A673 (cell line): ENCODE measurements around the gene DPH7. TPM values are rescaled to one million over a fixed set of nuclear protein-coding genes. Genes with fewer than 3 reads are reported as not detected.
"Not testable (repeated sequence)": the region's sequence is repeated elsewhere in the genome, so short reads cannot be mapped to it uniquely, and the experiment has no call there.

Source experiments
- BruUV-seq: library from RNA; stranded (reverse); fragments of 400-500 nt; replicated peaks from 2 replicates; lab custom pipeline; 2021; lab: Mats Ljungman, UMichigan
- CTCF ChIA-PET: fragments of 300-600 bp; sonication (Branson Sonifier 250); formaldehyde crosslinking; loops from one replicate; lab custom pipeline; 2022; ENCODE audit warnings: antibody characterized with exemption; lab: Charles Lee
- POLR2A ChIA-PET: fragments of 300-600 bp; sonication (Branson Sonifier 250); formaldehyde crosslinking; loops from one replicate; lab custom pipeline; 2022; ENCODE audit warnings: antibody characterized with exemption; ENCODE audit not compliant: low non-redundant PET; lab: Charles Lee
- DNase-seq: peaks from one replicate; pipeline ENCODE4 v3.0.0-alpha.2; 2015; ENCODE audit warnings: low spot score
- H3K27ac ChIP-seq: fragments of 200-600 bp; sonication (generic); 2 replicates; pipeline ENCODE4 v1.5.1; 2016; ENCODE audit warnings: mixed run types, low read depth, mild to moderate bottlenecking, mixed read lengths, antibody characterized with exemption, low read length; ENCODE audit not compliant: poor library complexity, severe bottlenecking
- H3K27me3 ChIP-seq: fragments of 200-600 bp; sonication (generic); replicated peaks from 2 replicates; pipeline ENCODE4 v1.6.1; 2017; ENCODE audit warnings: mixed run types, low read depth, mild to moderate bottlenecking, mixed read lengths, antibody characterized with exemption, low read length; ENCODE audit not compliant: insufficient read depth, poor library complexity
- H3K36me3 ChIP-seq: fragments of 200-600 bp; sonication (generic); 2 replicates; pipeline ENCODE4 v1.6.1; 2016; ENCODE audit warnings: mixed run types, mild to moderate bottlenecking, mixed read lengths, antibody characterized with exemption, low read length; ENCODE audit not compliant: insufficient read depth, poor library complexity, severe bottlenecking
- H3K4me1 ChIP-seq: fragments of 200-600 bp; sonication (generic); 2 replicates; pipeline ENCODE4 v1.6.1; 2017; ENCODE audit warnings: mixed run types, mild to moderate bottlenecking, mixed read lengths, antibody characterized with exemption, low read length; ENCODE audit not compliant: insufficient read depth, poor library complexity, severe bottlenecking
- H3K4me3 ChIP-seq: fragments of 200-600 bp; sonication (generic); 2 replicates; pipeline ENCODE4 v1.5.1; 2016; ENCODE audit warnings: low read depth, mixed run types, mild to moderate bottlenecking, mixed read lengths, low read length; ENCODE audit not compliant: poor library complexity, severe bottlenecking
- H3K9me3 ChIP-seq: fragments of 200-600 bp; sonication (generic); 2 replicates; pipeline ENCODE4 v1.6.1; 2016; ENCODE audit warnings: mixed run types, low read depth, mild to moderate bottlenecking, mixed read lengths, antibody characterized with exemption, low read length; ENCODE audit not compliant: poor library complexity, severe bottlenecking
- EZH2 ChIP-seq: fragments of 200-600 bp; sonication (generic); IDR thresholded peaks from 2 replicates; pipeline ENCODE4 v1.6.1; 2017; ENCODE audit warnings: borderline replicate concordance, low read depth, mild to moderate bottlenecking, mixed read lengths, antibody characterized with exemption, low read length; ENCODE audit not compliant: poor library complexity, severe bottlenecking
- intact Hi-C: fragments of 100-400 bp; cut with micrococcal nuclease; formaldehyde crosslinking; loops from one replicate; pipeline ENCODE4 v1.10.0; 2022; ENCODE audit not compliant: unreplicated experiment
- total RNA-seq: library from RNA; stranded (reverse); gene quantifications from 2 replicates; pipeline ENCODE4 v1.2.3, GENCODE V29; 2021
- TF ChIP-seq, protein P1 (sequence below): fragments of 300-800, 200-600 bp; sonication (generic); conservative IDR thresholded peaks from 2 replicates; pipeline ENCODE4 v1.5.1; 2017; ENCODE audit warnings: low read depth, mild to moderate bottlenecking, antibody characterized with exemption, low read length, moderate library complexity, mixed read lengths

The DPH7 gene
- total RNA-seq, 1 experiment from 2014 or later = 56.9 TPM

DNA sequence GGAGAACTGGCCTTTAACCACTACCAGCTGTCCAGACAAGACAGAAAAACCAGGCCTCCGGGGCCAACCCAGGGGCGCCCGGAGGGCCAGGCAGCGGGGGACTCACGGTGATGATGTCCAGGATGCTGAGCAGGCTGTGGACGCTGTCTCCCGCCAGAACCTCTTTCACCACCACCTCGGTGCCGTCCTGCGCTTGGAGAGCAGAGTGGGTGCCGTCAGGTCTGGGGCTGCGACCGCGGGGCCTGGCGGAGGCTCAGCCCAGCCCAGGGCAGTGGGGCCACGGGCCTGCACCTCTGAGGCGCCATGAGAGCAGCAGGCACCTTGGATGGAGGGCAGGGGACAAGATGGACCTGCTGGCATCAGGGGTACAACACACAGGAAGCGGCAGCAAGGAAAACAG, 38.2 kb downstream of the DPH7 start:
- H3K36me3 ChIP-seq = no peaks in the 10 kb centered on the region
- DNase-seq = no peak
- intact Hi-C loops = no loop called here
- no TSS peak for BruUV-seq
- H3K9me3 ChIP-seq = no peaks in the 10 kb centered on the region
- H3K4me3 ChIP-seq = no peak overlapping the region
- POLR2A ChIA-PET = no interaction called here
- no peaks in the 10 kb centered on the region for H3K27me3 ChIP-seq
- no peak for TF ChIP-seq EZH2
- TF ChIP-seq, protein P1, sequence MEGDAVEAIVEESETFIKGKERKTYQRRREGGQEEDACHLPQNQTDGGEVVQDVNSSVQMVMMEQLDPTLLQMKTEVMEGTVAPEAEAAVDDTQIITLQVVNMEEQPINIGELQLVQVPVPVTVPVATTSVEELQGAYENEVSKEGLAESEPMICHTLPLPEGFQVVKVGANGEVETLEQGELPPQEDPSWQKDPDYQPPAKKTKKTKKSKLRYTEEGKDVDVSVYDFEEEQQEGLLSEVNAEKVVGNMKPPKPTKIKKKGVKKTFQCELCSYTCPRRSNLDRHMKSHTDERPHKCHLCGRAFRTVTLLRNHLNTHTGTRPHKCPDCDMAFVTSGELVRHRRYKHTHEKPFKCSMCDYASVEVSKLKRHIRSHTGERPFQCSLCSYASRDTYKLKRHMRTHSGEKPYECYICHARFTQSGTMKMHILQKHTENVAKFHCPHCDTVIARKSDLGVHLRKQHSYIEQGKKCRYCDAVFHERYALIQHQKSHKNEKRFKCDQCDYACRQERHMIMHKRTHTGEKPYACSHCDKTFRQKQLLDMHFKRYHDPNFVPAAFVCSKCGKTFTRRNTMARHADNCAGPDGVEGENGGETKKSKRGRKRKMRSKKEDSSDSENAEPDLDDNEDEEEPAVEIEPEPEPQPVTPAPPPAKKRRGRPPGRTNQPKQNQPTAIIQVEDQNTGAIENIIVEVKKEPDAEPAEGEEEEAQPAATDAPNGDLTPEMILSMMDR = no peak
- CTCF ChIA-PET = no interaction called here
- peaks cover 5% of the 10 kb centered on the region for H3K4me1 ChIP-seq
- no peak overlapping the region for H3K27ac ChIP-seq

DNA sequence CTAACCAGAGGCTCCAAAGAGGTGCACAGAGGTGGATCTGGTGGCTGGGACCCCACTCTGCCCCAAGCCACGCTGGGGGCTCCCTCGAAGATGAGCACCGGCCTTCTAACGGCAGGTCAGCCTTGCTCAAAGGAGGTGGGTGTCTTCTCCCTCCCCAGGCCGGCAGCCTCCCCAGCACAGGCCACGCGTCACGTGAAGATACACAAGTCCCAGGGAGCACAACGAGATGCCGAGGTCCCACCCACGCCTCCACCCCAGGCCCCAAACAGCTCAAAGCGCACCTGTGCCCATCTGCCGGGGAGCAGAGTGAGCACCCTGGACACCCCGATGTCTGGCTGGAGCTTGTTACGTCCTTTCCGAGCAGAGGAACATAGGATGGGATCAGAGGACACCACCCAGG, 40.7 kb downstream of the DPH7 start:
- no peak for DNase-seq
- H3K4me3 ChIP-seq = no peak overlapping the region
- CTCF ChIA-PET = no interaction called here
- no TSS peak for BruUV-seq
- H3K27me3 ChIP-seq = no peaks in the 10 kb centered on the region
- no peak overlapping the region for H3K27ac ChIP-seq
- H3K36me3 ChIP-seq = no peaks in the 10 kb centered on the region
- intact Hi-C loops = no loop called here
- POLR2A ChIA-PET = no interaction called here
- peaks cover 5% of the 10 kb centered on the region for H3K4me1 ChIP-seq
- H3K9me3 ChIP-seq = no peaks in the 10 kb centered on the region
- no peak for TF ChIP-seq EZH2
- TF ChIP-seq, protein P1 = no peak

DNA sequence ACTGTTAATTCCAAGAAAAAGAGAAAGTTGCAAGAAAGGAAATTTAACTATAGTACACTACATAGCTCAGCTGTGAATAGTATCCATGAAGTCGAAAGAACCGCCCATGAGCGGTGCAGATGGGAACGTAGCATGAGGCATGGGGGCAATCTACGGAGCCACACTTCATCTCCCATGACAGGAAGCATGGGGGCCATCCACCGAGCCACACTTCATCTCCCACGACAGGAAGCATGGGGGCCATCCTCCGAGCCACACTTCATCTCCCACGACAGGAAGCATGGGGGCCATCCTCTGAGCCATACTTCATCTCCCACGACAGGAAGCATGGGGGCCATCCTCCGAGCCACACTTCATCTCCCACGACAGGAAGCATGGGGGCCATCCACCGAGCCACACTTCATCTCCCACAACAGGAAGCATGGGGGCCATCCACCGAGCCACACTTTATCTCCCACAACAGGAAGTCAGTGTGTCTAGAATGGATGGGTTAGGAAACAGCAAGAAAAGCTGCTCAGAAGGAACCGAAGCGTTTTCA, 42.1 kb downstream of the DPH7 start:
- not testable (repeated sequence) for H3K27ac ChIP-seq

DNA sequence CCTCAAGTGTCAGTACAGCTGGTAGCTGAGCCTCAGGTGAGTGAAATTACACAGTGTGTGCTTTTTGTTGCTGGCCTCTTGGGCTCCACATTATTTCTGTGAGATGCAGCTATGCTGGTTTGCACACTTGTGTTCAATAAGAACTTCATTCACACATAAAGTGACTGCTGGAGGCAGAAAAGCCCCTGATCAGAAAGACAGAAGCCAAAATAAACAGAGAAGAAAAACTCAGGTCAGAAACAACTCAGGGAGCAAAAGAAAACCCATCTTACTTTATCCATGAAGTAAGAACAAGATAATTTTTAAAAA, 43.7 kb downstream of the DPH7 start:
- Histone ChIP-seq H3K4me3 (no peak overlapping the region), H3K27ac (peak overlapping the region; percentile 50), H3K36me3 (no peaks in the 10 kb centered on the region), H3K4me1 (peaks cover 2% of the 10 kb centered on the region), H3K27me3 (no peaks in the 10 kb centered on the region), H3K9me3 (no peaks in the 10 kb centered on the region)
- POLR2A ChIA-PET = interaction anchor here (0.6 to 0.7 kb wide), 2 partner anchors 234 to 244 kb away, joined by 3 to 12 read pairs; no protein-coding TSS in a partner anchor
- CTCF ChIA-PET = interaction anchor here (0.5 to 0.7 kb wide), 3 partner anchors 14 to 440 kb away, joined by 3 to 5 read pairs (median 3); no protein-coding TSS in a partner anchor
- no TSS peak for BruUV-seq
- no peak for DNase-seq
- TF ChIP-seq, protein P1 = no peak
- no peak for TF ChIP-seq EZH2
- intact Hi-C loops = no loop called here

More for the DNA sequence above, 42.1 kb downstream of the DPH7 start:
- CTCF ChIA-PET, H3K27me3 ChIP-seq, H3K36me3 ChIP-seq, H3K9me3 ChIP-seq, H3K4me1 ChIP-seq, DNase-seq, intact Hi-C loops, POLR2A ChIA-PET, H3K4me3 ChIP-seq, BruUV-seq: not testable (repeated sequence)
